ENCODE results near the gene CSNK2A3. TPM values are rescaled to one million over a fixed set of nuclear protein-coding genes. Genes with fewer than 3 reads are reported as not detected.

Gene CSNK2A3
- total and polyA plus RNA-seq, 9 donors: 0.22 to 2.4 (median 0.48) TPM; not detected in 1

DNA sequence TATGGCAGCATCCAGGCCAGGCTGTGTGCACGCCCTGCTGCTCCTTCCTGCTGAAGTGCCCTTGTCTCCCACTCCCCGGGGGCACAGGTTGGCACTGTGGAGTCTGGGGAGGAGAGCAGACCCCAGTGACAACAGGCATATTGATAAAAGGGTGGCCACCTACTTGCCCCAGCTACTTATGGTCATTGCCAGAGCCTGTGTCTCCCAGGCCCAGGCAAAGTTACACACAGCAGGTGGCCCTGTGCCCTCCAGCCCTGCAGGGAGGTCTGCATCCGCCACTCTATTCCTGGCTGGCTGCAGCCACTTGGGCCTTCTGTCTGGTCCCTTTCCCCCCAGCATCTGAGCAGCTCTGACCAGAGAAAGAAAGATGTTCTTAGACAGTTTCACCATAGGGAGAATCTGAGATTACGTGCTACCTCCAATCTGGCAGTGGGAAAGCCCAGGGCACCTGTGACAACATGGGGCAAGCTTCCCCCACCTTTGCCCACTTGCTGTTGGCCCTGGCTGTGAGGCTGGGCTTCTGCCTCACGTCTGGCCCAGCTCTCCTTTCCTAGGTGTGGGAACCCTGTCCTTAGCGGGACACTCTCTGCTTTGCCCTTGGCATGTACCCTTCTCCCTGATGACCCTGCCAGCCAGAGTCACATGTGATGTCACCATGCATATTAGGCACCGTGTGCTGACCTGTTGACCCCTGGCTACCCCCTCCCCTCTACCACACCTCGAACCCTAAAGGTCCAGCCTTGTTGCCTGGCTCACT, 25.3 kb upstream of the CSNK2A3 start:
- H3K9me3 ChIP-seq: no peaks in the 10 kb centered on the region
- TF ChIP-seq POLR2A (IDR thresholded peaks at IDR 0.05) (no peak), EP300 (IDR thresholded peaks at IDR 0.05) (no peak), CTCF (IDR thresholded peaks at IDR 0.05) (no peak)
- intact Hi-C loops (cut with DNase I): no loop called here
- no peaks in the 10 kb centered on the region for H3K27me3 ChIP-seq
- H3K27ac ChIP-seq: no peak overlapping the region
- 85 to 88% (median 86%) methylated on average over 8 of the region's 8 CpGs for WGBS, 3 donors
- H3K4me3 ChIP-seq: no peak overlapping the region
- DNase-seq: no peak
- no peaks in the 10 kb centered on the region for H3K36me3 ChIP-seq
- H3K4me1 ChIP-seq (ENCODE audit: insufficient read depth): no peaks in the 10 kb centered on the region

DNA sequence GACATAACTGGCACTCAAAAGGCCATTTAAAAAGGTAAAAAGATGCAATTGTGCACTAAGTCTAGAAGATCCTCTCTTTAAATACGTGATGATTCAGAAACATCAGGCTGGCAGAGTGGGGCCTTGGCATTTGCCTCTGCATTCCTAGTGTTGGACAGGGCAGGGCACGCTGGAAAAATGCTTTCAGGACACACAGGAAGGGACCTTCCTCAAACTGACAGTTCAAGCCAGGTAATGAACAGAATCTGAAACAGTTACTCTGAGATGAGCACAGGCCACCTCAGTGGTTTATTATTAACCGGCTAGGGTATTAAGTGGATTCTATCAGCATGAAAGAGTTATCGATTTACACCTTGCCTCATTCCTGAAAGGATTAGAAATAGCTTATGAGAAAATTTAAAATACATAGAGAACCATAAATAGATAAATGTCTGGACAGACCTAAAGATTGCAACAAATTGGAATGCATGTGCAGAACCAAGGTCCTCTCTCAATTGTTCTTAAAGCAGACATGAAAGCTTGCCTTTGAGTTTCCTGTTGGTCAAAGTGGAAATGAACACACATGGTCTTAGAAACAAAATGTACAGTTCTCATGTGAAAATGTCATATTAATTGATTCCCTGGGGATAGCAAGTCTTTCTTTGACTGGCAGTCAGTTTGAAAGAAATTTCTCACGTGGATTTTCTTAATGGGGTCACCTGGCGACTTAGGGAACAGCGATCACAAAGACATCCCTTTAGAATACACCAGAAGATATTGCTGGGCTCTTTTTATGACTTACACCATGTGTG, 21.5 kb upstream of the CSNK2A3 start:
- Histone ChIP-seq H3K4me3 (no peak overlapping the region), H3K9me3 (no peaks in the 10 kb centered on the region), H3K27me3 (no peaks in the 10 kb centered on the region), H3K4me1 (ENCODE audit: insufficient read depth) (no peaks in the 10 kb centered on the region), H3K36me3 (no peaks in the 10 kb centered on the region), H3K27ac (no peak overlapping the region)
- intact Hi-C loops (cut with DNase I): no loop called here
- 94 to 95% (median 94%) methylated on average over 7 of the region's 7 CpGs for WGBS, 3 donors
- no peak for DNase-seq
- TF ChIP-seq POLR2A (IDR thresholded peaks at IDR 0.05): no peak
- TF ChIP-seq EP300 (IDR thresholded peaks at IDR 0.05): no peak
- TF ChIP-seq CTCF (IDR thresholded peaks at IDR 0.05): no peak

GRCh38 chr11:11373934-11374333, 20.9 kb upstream of the CSNK2A3 start:
- WGBS, 3 donors: 89 to 93% (median 90%) methylated on average over 5 of the region's 5 CpGs
- Histone ChIP-seq H3K4me1 (ENCODE audit: insufficient read depth) (no peaks in the 10 kb centered on the region), H3K36me3 (no peaks in the 10 kb centered on the region), H3K27me3 (no peaks in the 10 kb centered on the region), H3K27ac (no peak overlapping the region), H3K4me3 (no peak overlapping the region), H3K9me3 (no peaks in the 10 kb centered on the region)
- TF ChIP-seq EP300 (IDR thresholded peaks at IDR 0.05): no peak
- TF ChIP-seq POLR2A (IDR thresholded peaks at IDR 0.05): no peak
- TF ChIP-seq CTCF (IDR thresholded peaks at IDR 0.05): no peak
- intact Hi-C loops (cut with DNase I): no loop called here
- DNase-seq: no peak

- Histone ChIP-seq H3K36me3 (no peaks in the 10 kb centered on the region), H3K4me1 (ENCODE audit: insufficient read depth) (no peaks in the 10 kb centered on the region), H3K9me3 (no peaks in the 10 kb centered on the region), H3K4me3 (no peak overlapping the region), H3K27ac (no peak overlapping the region), H3K27me3 (no peaks in the 10 kb centered on the region)
- WGBS, 3 donors: 90 to 95% (median 95%) methylated on average over 8 of the region's 8 CpGs
- TF ChIP-seq EP300 (IDR thresholded peaks at IDR 0.05) (no peak), CTCF (IDR thresholded peaks at IDR 0.05) (no peak), POLR2A (IDR thresholded peaks at IDR 0.05) (no peak)
- intact Hi-C loops (cut with DNase I): no loop called here
- DNase-seq: no peak
These were observed 19.4 kb upstream of the CSNK2A3 start for GRCh38 chr11:11372461-11372860.

Measured in ovary (tissue), 9 donors.